ENCODE measurements around the gene RSPO4.
A peak's percentile ranks its signal among the peaks of the same experiment; 100 is the strongest.

RSPO4 gene

GRCh38 chr20:976033-976432, 26.1 kb downstream of the RSPO4 start:
- H3K4me2 ChIP-seq (ENCODE audit: low read length), result no peak overlapping the region
- no peaks in the 10 kb centered on the region for H4K20me1 ChIP-seq (ENCODE audit: insufficient read depth, low read length)
- H3K27ac ChIP-seq (ENCODE audit: low read length), result no peak overlapping the region
- no peak overlapping the region for H2AFZ ChIP-seq (ENCODE audit: low read depth, low read length)
- H3K27me3 ChIP-seq (ENCODE audit: low read depth, low read length), result peaks cover 23% of the 10 kb centered on the region
- no peak for TF ChIP-seq CTCF (IDR thresholded peaks at IDR 0.05; ENCODE audit: low read depth, low read length)
- TF ChIP-seq EZH2phosphoT487 (IDR thresholded peaks at IDR 0.05; ENCODE audit: low read depth), result no peak
- 0 out of 2 replicates have a peak, but pooled peaks cover 4% of the 10 kb centered on the region for H3K4me1 ChIP-seq (ENCODE audit: low read length)
- no peaks in the 10 kb centered on the region for H3K36me3 ChIP-seq (replicated peaks; ENCODE audit: low read depth, low read length)
- H3K79me2 ChIP-seq (ENCODE audit: low read length), result no peaks in the 10 kb centered on the region
- no peaks in the 10 kb centered on the region for H3K9me3 ChIP-seq (ENCODE audit: insufficient read depth, low read length)
- H3K9ac ChIP-seq (ENCODE audit: low read length), result no peak overlapping the region
- H3K4me3 ChIP-seq (ENCODE audit: low read length), result no peak overlapping the region

DNA sequence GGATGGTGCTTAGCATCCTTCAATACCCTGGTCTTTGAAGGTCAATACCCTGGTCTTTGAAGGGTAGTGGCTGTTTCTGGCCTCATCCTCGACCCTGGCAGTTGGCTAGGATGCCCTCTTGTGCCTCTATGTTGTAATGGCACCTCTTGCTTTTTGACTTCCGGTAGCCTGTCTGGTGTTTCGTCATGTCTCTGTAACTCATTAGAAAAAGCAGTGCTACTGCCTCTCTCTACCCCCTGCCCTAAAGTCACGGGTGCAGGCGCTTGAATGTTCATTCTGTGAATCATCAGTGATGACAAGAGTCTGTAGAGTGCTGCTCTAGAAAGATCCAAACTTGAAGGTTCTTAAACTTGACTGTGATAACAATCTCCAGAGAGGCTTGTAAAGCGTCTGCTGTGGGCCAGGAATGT, 28.3 kb downstream of the RSPO4 start:
- Histone ChIP-seq H3K27ac (ENCODE audit: low read length) (no peak overlapping the region), H3K4me1 (ENCODE audit: low read length) (0 out of 2 replicates have a peak, but pooled peaks cover 4% of the 10 kb centered on the region), H3K36me3 (replicated peaks; ENCODE audit: low read depth, low read length) (no peaks in the 10 kb centered on the region), H4K20me1 (ENCODE audit: insufficient read depth, low read length) (no peaks in the 10 kb centered on the region), H3K4me2 (ENCODE audit: low read length) (peak overlapping the region; percentile 28), H2AFZ (ENCODE audit: low read depth, low read length) (peak overlapping the region; percentile 96), H3K79me2 (ENCODE audit: low read length) (no peaks in the 10 kb centered on the region), H3K27me3 (ENCODE audit: low read depth, low read length) (peaks cover 22% of the 10 kb centered on the region), H3K9me3 (ENCODE audit: insufficient read depth, low read length) (no peaks in the 10 kb centered on the region), H3K4me3 (ENCODE audit: low read length) (no peak overlapping the region), H3K9ac (ENCODE audit: low read length) (no peak overlapping the region)
- no peak for TF ChIP-seq EZH2phosphoT487 (IDR thresholded peaks at IDR 0.05; ENCODE audit: low read depth)
- peak; percentile 74 for TF ChIP-seq CTCF (IDR thresholded peaks at IDR 0.05; ENCODE audit: low read depth, low read length)

DNA sequence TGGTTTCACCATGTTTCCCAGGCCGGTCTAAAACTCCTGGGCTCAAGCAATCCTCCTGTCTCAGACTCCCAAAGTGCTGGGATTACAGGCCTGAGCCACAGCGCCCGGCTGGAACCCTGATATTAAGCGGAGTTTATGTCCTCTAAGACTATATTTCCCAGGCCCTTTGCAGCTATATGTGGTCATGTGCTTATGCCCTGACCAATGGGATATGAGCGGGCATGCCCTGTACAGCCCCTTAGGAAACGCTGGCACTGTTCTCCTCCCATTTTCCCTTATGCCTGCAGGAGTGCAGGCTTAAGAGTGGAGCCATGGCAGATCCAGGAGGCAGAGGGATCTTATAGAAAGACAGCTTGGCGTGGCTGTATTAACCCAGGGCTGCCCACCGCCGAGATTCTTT, 29.9 kb downstream of the RSPO4 start:
- H3K4me3 ChIP-seq (ENCODE audit: low read length), result no peak overlapping the region
- no peaks in the 10 kb centered on the region for H3K79me2 ChIP-seq (ENCODE audit: low read length)
- H3K27ac ChIP-seq (ENCODE audit: low read length), result no peak overlapping the region
- H3K9me3 ChIP-seq (ENCODE audit: insufficient read depth, low read length), result no peaks in the 10 kb centered on the region
- no peaks in the 10 kb centered on the region for H4K20me1 ChIP-seq (ENCODE audit: insufficient read depth, low read length)
- H2AFZ ChIP-seq (ENCODE audit: low read depth, low read length), result no peak overlapping the region
- H3K4me2 ChIP-seq (ENCODE audit: low read length), result no peak overlapping the region
- no peak for TF ChIP-seq EZH2phosphoT487 (IDR thresholded peaks at IDR 0.05; ENCODE audit: low read depth)
- no peak for TF ChIP-seq CTCF (IDR thresholded peaks at IDR 0.05; ENCODE audit: low read depth, low read length)
- no peaks in the 10 kb centered on the region for H3K36me3 ChIP-seq (replicated peaks; ENCODE audit: low read depth, low read length)
- H3K4me1 ChIP-seq (ENCODE audit: low read length), result 0 out of 2 replicates have a peak, but pooled peaks cover 4% of the 10 kb centered on the region
- peaks cover 27% of the 10 kb centered on the region for H3K27me3 ChIP-seq (ENCODE audit: low read depth, low read length)
- H3K9ac ChIP-seq (ENCODE audit: low read length), result no peak overlapping the region

GRCh38 chr20:971346-971745, 30.8 kb downstream of the RSPO4 start:
- Histone ChIP-seq H3K4me3 (ENCODE audit: low read length) (no peak overlapping the region), H3K4me2 (ENCODE audit: low read length) (no peak overlapping the region), H3K9me3 (ENCODE audit: insufficient read depth, low read length) (no peaks in the 10 kb centered on the region), H3K79me2 (ENCODE audit: low read length) (no peaks in the 10 kb centered on the region), H2AFZ (ENCODE audit: low read depth, low read length) (no peak overlapping the region), H3K4me1 (ENCODE audit: low read length) (0 out of 2 replicates have a peak, but pooled peaks cover 4% of the 10 kb centered on the region), H4K20me1 (ENCODE audit: insufficient read depth, low read length) (no peaks in the 10 kb centered on the region), H3K27ac (ENCODE audit: low read length) (no peak overlapping the region), H3K27me3 (ENCODE audit: low read depth, low read length) (peaks cover 27% of the 10 kb centered on the region), H3K9ac (ENCODE audit: low read length) (no peak overlapping the region), H3K36me3 (replicated peaks; ENCODE audit: low read depth, low read length) (no peaks in the 10 kb centered on the region)
- no peak for TF ChIP-seq CTCF (IDR thresholded peaks at IDR 0.05; ENCODE audit: low read depth, low read length)
- no peak for TF ChIP-seq EZH2phosphoT487 (IDR thresholded peaks at IDR 0.05; ENCODE audit: low read depth)
